Measurements from ENCODE around the gene DYNLT4. TPM values are rescaled to one million over a fixed set of nuclear protein-coding genes. Genes with fewer than 3 reads are reported as not detected.
A peak's percentile ranks its signal among the peaks of the same experiment; 100 is the strongest.

Gene DYNLT4
- total RNA-seq, 1 experiment from 2014 or later, result 10.4 TPM

GRCh38 chr1:44759077-44759476, 48.1 kb downstream of the DYNLT4 start:
- no peak for DNase-seq (ENCODE audit: low spot score)

- DNase-seq (ENCODE audit: low spot score), result no peak
These were observed 49.7 kb downstream of the DYNLT4 start for GRCh38 chr1:44757420-44757819.

Small RNA genes lying within 50 kb of the gene (small RNA-seq; reads per million reads assigned to genes)
- gene AL136380.1 (not detected), gene SNORD38A (58.1 reads per million, percentile 96 among the genes with 10 or more reads in this experiment), gene SNORD38B (not detected), gene SNORD46 (1,236 reads per million, percentile 99 among the genes with 10 or more reads in this experiment), gene SNORD55 (not detected)

Other genes starting within 250 kb of the DYNLT4 start
- 19.5 and 27.5 TPM in 2 replicates for gene TMEM53, start 132.9 kb downstream of the DYNLT4 start, total RNA-seq (2014; rRNA removed; shearing (Covaris generic))
- 0.15 and 0.99 TPM in 2 replicates for gene ARMH1, start 132.6 kb downstream of the DYNLT4 start, total RNA-seq (2014; rRNA removed; shearing (Covaris generic))
- gene RNU5D-1, start 76.2 kb downstream of the DYNLT4 start, total RNA-seq (2014; rRNA removed; shearing (Covaris generic)), result not detected in 2 replicates
- 57.1 and 63.1 TPM in 2 replicates for gene KIF2C, start 67.5 kb downstream of the DYNLT4 start, total RNA-seq (2014; rRNA removed; shearing (Covaris generic))
- gene RPS8, start 31.8 kb downstream of the DYNLT4 start, total RNA-seq (2014; rRNA removed; shearing (Covaris generic)), result 1,326 and 1,606 TPM in 2 replicates
- 0.31 and 0.33 TPM in 2 replicates for gene BEST4, start 19.2 kb downstream of the DYNLT4 start, total RNA-seq (2014; rRNA removed; shearing (Covaris generic))
- 135 and 137 TPM in 2 replicates for gene PLK3, start 7.0 kb downstream of the DYNLT4 start, total RNA-seq (2014; rRNA removed; shearing (Covaris generic))
- gene BTBD19, start 1.2 kb upstream of the DYNLT4 start, total RNA-seq (2014; rRNA removed; shearing (Covaris generic)), result 16.4 and 18.0 TPM in 2 replicates
- 0.16 and 0.18 TPM in 2 replicates for gene PTCH2, start 35.9 kb upstream of the DYNLT4 start, total RNA-seq (2014; rRNA removed; shearing (Covaris generic))
- 13.1 and 14.6 TPM in 2 replicates for gene EIF2B3, start 179.2 kb upstream of the DYNLT4 start, total RNA-seq (2014; rRNA removed; shearing (Covaris generic))
- gene HECTD3, start 204.0 kb upstream of the DYNLT4 start, total RNA-seq (2014; rRNA removed; shearing (Covaris generic)), result 23.1 and 23.6 TPM in 2 replicates
- gene UROD, start 204.9 kb upstream of the DYNLT4 start, total RNA-seq (2014; rRNA removed; shearing (Covaris generic)), result 98.8 and 105 TPM in 2 replicates